Measurements from ENCODE around the gene TRABD2B.

GRCh38 chr1:47890779-47891178 is 106.4 kb downstream of the TRABD2B start:
- TF ChIP-seq CTCF (conservative IDR thresholded peaks at IDR 0.05), result no peak
- TF ChIP-seq ZFX (IDR thresholded peaks at IDR 0.05), result no peak

All from C4-2B (cell line).